ENCODE data around the gene RNF215.
"Not testable (repeated sequence)": the region's sequence is repeated elsewhere in the genome, so short reads cannot be mapped to it uniquely, and the experiment has no call there.

The RNF215 gene

GRCh38 chr22:30340911-30341685 lies 46.1 kb downstream of the RNF215 start:
- DNase-seq: no peak
- peaks cover 95% of the 10 kb centered on the region for H3K36me3 ChIP-seq (replicated peaks)
- H3K4me3 ChIP-seq (ENCODE audit: low read depth, low read length): no peak overlapping the region
- H3K27me3 ChIP-seq (replicated peaks): no peaks in the 10 kb centered on the region
- in situ Hi-C loops (cut with HindIII; ENCODE audit: low pct_ligation_motif_present, low sequenced_read_pairs): no loop called here
- H3K27ac ChIP-seq: no peak overlapping the region
- no peak for TF ChIP-seq CTCF (IDR thresholded peaks at IDR 0.05; ENCODE audit: low read depth, low read length, missing control alignments)

- Histone ChIP-seq H3K27ac (no peak overlapping the region), H3K4me3 (ENCODE audit: low read depth, low read length) (no peak overlapping the region), H3K27me3 (replicated peaks) (no peaks in the 10 kb centered on the region), H3K36me3 (replicated peaks) (peaks cover 95% of the 10 kb centered on the region)
- DNase-seq: no peak
- TF ChIP-seq CTCF (IDR thresholded peaks at IDR 0.05; ENCODE audit: low read depth, low read length, missing control alignments): no peak
- in situ Hi-C loops (cut with HindIII; ENCODE audit: low pct_ligation_motif_present, low sequenced_read_pairs): no loop called here
Measured at GRCh38 chr22:30338802-30339201, 48.4 kb downstream of the RNF215 start.

GRCh38 chr22:30338341-30338740 lies 48.9 kb downstream of the RNF215 start:
- H3K27me3 ChIP-seq (replicated peaks); H3K27ac ChIP-seq; in situ Hi-C loops (cut with HindIII; ENCODE audit: low pct_ligation_motif_present, low sequenced_read_pairs); H3K4me3 ChIP-seq (ENCODE audit: low read depth, low read length); DNase-seq: not testable (repeated sequence)
- H3K36me3 ChIP-seq (replicated peaks): peaks cover 95% of the 10 kb centered on the region

- peaks cover 95% of the 10 kb centered on the region for H3K36me3 ChIP-seq (replicated peaks)
- no peak for TF ChIP-seq CTCF (IDR thresholded peaks at IDR 0.05; ENCODE audit: low read depth, low read length, missing control alignments)
- DNase-seq: no peak
- no peak overlapping the region for H3K27ac ChIP-seq
- in situ Hi-C loops (cut with HindIII; ENCODE audit: low pct_ligation_motif_present, low sequenced_read_pairs): no loop called here
- H3K27me3 ChIP-seq (replicated peaks): no peaks in the 10 kb centered on the region
- no peak overlapping the region for H3K4me3 ChIP-seq (ENCODE audit: low read depth, low read length)
Measured at GRCh38 chr22:30337461-30337778, 49.8 kb downstream of the RNF215 start.

- in situ Hi-C loops (cut with HindIII; ENCODE audit: low pct_ligation_motif_present, low sequenced_read_pairs): no loop called here
- Histone ChIP-seq H3K36me3 (replicated peaks) (peaks cover 93% of the 10 kb centered on the region), H3K4me3 (ENCODE audit: low read depth, low read length) (no peak overlapping the region), H3K27me3 (replicated peaks) (no peaks in the 10 kb centered on the region), H3K27ac (no peak overlapping the region)
- no peak for DNase-seq
- no peak for TF ChIP-seq CTCF (IDR thresholded peaks at IDR 0.05; ENCODE audit: low read depth, low read length, missing control alignments)
Measured at GRCh38 chr22:30336752-30337460, 50.3 kb downstream of the RNF215 start.

GRCh38 chr22:30335236-30335635 lies 52.0 kb downstream of the RNF215 start:
- H3K27ac ChIP-seq: no peak overlapping the region
- no peaks in the 10 kb centered on the region for H3K27me3 ChIP-seq (replicated peaks)
- no peak for TF ChIP-seq CTCF (IDR thresholded peaks at IDR 0.05; ENCODE audit: low read depth, low read length, missing control alignments)
- H3K36me3 ChIP-seq (replicated peaks): peaks cover 84% of the 10 kb centered on the region
- no peak for DNase-seq
- in situ Hi-C loops (cut with HindIII; ENCODE audit: low pct_ligation_motif_present, low sequenced_read_pairs): no loop called here
- H3K4me3 ChIP-seq (ENCODE audit: low read depth, low read length): no peak overlapping the region

Measured in brain microvascular endothelial cell (primary cell).